Measurements from ENCODE around the gene BLVRA. TPM values are rescaled to one million over a fixed set of nuclear protein-coding genes. Genes with fewer than 3 reads are reported as not detected.

Gene BLVRA
- total and polyA plus RNA-seq, 10 of the 15 experiments (the other 5 are each of a cell fraction or from before 2014, with no cell fraction given): 63.3 to 198 (median 102) TPM

GRCh38 chr7:43735802-43736603 is 22.5 kb upstream of the BLVRA start (continued):
- TF ChIP-seq, protein P1, sequence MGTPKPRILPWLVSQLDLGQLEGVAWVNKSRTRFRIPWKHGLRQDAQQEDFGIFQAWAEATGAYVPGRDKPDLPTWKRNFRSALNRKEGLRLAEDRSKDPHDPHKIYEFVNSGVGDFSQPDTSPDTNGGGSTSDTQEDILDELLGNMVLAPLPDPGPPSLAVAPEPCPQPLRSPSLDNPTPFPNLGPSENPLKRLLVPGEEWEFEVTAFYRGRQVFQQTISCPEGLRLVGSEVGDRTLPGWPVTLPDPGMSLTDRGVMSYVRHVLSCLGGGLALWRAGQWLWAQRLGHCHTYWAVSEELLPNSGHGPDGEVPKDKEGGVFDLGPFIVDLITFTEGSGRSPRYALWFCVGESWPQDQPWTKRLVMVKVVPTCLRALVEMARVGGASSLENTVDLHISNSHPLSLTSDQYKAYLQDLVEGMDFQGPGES (IDR thresholded peaks at IDR 0.05): no peak
- TF ChIP-seq, protein P2, sequence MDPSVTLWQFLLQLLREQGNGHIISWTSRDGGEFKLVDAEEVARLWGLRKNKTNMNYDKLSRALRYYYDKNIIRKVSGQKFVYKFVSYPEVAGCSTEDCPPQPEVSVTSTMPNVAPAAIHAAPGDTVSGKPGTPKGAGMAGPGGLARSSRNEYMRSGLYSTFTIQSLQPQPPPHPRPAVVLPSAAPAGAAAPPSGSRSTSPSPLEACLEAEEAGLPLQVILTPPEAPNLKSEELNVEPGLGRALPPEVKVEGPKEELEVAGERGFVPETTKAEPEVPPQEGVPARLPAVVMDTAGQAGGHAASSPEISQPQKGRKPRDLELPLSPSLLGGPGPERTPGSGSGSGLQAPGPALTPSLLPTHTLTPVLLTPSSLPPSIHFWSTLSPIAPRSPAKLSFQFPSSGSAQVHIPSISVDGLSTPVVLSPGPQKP (IDR thresholded peaks at IDR 0.05; ENCODE audit: low read depth, low read length): no peak
- TF ChIP-seq NRF1 (conservative IDR thresholded peaks at IDR 0.05; ENCODE audit: low read depth, low read length) (no peak), FOS (IDR thresholded peaks at IDR 0.05; ENCODE audit: borderline replicate concordance, extremely low read depth, insufficient read length) (no peak), BHLHE40 (IDR thresholded peaks at IDR 0.05; ENCODE audit: borderline replicate concordance in 1 of 2, low read depth in 2 of 2, low read length in 1 of 2) (no peak), NR2C2 (IDR thresholded peaks at IDR 0.05; ENCODE audit: borderline replicate concordance, control insufficient read depth, insufficient read length, low read depth) (no peak), E2F4 (IDR thresholded peaks at IDR 0.05; ENCODE audit: low read depth, low read length) (no peak), SMARCA5 (IDR thresholded peaks at IDR 0.05) (peak; percentile 81; the same call in 1 of the 2 replicates), YY1 (IDR thresholded peaks at IDR 0.05; ENCODE audit: low read depth, low read length) (0 out of 2 replicates have a peak, but pooled peaks have one; percentile 30)

Data from GM12878 (cell line).